ENCODE measurements around the gene FRZB.

FRZB gene

GRCh38 chr2:182866461-182867406 lies at the start of gene FRZB:
Gene FRZB (minus strand): TSS chr2:182866637. CDS start chr2:182866552, 85 bp downstream.
- peak; percentile 36 for DNase-seq (ENCODE audit: low read depth, low spot score)
- TF ChIP-seq SUZ12 (IDR thresholded peaks at IDR 0.05; ENCODE audit: extremely low read depth, insufficient read depth, insufficient read length) (no peak), ZNF274 (IDR thresholded peaks at IDR 0.05; ENCODE audit: low read depth, low read length) (no peak), YY1 (IDR thresholded peaks at IDR 0.05; ENCODE audit: insufficient read depth, insufficient read length) (no peak)
- Histone ChIP-seq H3K9ac (ENCODE audit: insufficient read length, low read depth) (peak within 1 kb of the TSS; percentile 79), H3K9me3 (ENCODE audit: insufficient read depth, low read length) (no peaks in the 10 kb centered on the region), H3K4me1 (ENCODE audit: insufficient read depth, insufficient read length) (no peaks in the 10 kb centered on the region), H3K4me3 (ENCODE audit: insufficient read length, low read depth) (peak within 1 kb of the TSS; percentile 54), H3K36me3 (ENCODE audit: insufficient read depth, insufficient read length, low read length) (no peaks in the 10 kb centered on the region), H3K27me3 (ENCODE audit: insufficient read depth, insufficient read length) (peaks cover 32% of the 10 kb centered on the region)

GRCh38 chr2:182915369-182916326 lies 49.2 kb upstream of the FRZB start:
- Histone ChIP-seq H3K9me3 (ENCODE audit: insufficient read depth, low read length) (no peaks in the 10 kb centered on the region), H3K4me1 (ENCODE audit: insufficient read depth, insufficient read length) (no peaks in the 10 kb centered on the region), H3K36me3 (ENCODE audit: insufficient read depth, insufficient read length, low read length) (peaks cover 16% of the 10 kb centered on the region), H3K4me3 (ENCODE audit: insufficient read length, low read depth) (no peak overlapping the region), H3K9ac (ENCODE audit: insufficient read length, low read depth) (no peak overlapping the region), H3K27me3 (ENCODE audit: insufficient read depth, insufficient read length) (no peaks in the 10 kb centered on the region)
- DNase-seq (ENCODE audit: low read depth, low spot score) = no peak
- TF ChIP-seq ZNF274 (IDR thresholded peaks at IDR 0.05; ENCODE audit: low read depth, low read length) (no peak), SUZ12 (IDR thresholded peaks at IDR 0.05; ENCODE audit: extremely low read depth, insufficient read depth, insufficient read length) (no peak), YY1 (IDR thresholded peaks at IDR 0.05; ENCODE audit: insufficient read depth, insufficient read length) (no peak)

GRCh38 chr2:182914852-182915251 lies 48.4 kb upstream of the FRZB start:
- Histone ChIP-seq H3K36me3 (ENCODE audit: insufficient read depth, insufficient read length, low read length) (peaks cover 13% of the 10 kb centered on the region), H3K9me3 (ENCODE audit: insufficient read depth, low read length) (no peaks in the 10 kb centered on the region), H3K27me3 (ENCODE audit: insufficient read depth, insufficient read length) (no peaks in the 10 kb centered on the region), H3K4me1 (ENCODE audit: insufficient read depth, insufficient read length) (no peaks in the 10 kb centered on the region), H3K9ac (ENCODE audit: insufficient read length, low read depth) (no peak overlapping the region), H3K4me3 (ENCODE audit: insufficient read length, low read depth) (no peak overlapping the region)
- DNase-seq (ENCODE audit: low read depth, low spot score) = no peak
- TF ChIP-seq YY1 (IDR thresholded peaks at IDR 0.05; ENCODE audit: insufficient read depth, insufficient read length) = no peak
- no peak for TF ChIP-seq ZNF274 (IDR thresholded peaks at IDR 0.05; ENCODE audit: low read depth, low read length)
- TF ChIP-seq SUZ12 (IDR thresholded peaks at IDR 0.05; ENCODE audit: extremely low read depth, insufficient read depth, insufficient read length) = no peak

- no peak for DNase-seq (ENCODE audit: low read depth, low spot score)
- TF ChIP-seq SUZ12 (IDR thresholded peaks at IDR 0.05; ENCODE audit: extremely low read depth, insufficient read depth, insufficient read length) (no peak), ZNF274 (IDR thresholded peaks at IDR 0.05; ENCODE audit: low read depth, low read length) (no peak), YY1 (IDR thresholded peaks at IDR 0.05; ENCODE audit: insufficient read depth, insufficient read length) (no peak)
- Histone ChIP-seq H3K36me3 (ENCODE audit: insufficient read depth, insufficient read length, low read length) (peaks cover 13% of the 10 kb centered on the region), H3K9ac (ENCODE audit: insufficient read length, low read depth) (no peak overlapping the region), H3K4me3 (ENCODE audit: insufficient read length, low read depth) (no peak overlapping the region), H3K9me3 (ENCODE audit: insufficient read depth, low read length) (no peaks in the 10 kb centered on the region), H3K4me1 (ENCODE audit: insufficient read depth, insufficient read length) (no peaks in the 10 kb centered on the region), H3K27me3 (ENCODE audit: insufficient read depth, insufficient read length) (no peaks in the 10 kb centered on the region)
Observed at GRCh38 chr2:182913064-182913463, 46.6 kb upstream of the FRZB start.

- no peak overlapping the region for H3K4me3 ChIP-seq (ENCODE audit: insufficient read length, low read depth)
- H3K9ac ChIP-seq (ENCODE audit: insufficient read length, low read depth) = no peak overlapping the region
- no peak for DNase-seq (ENCODE audit: low read depth, low spot score)
- no peak for TF ChIP-seq YY1 (IDR thresholded peaks at IDR 0.05; ENCODE audit: insufficient read depth, insufficient read length)
- TF ChIP-seq ZNF274 (IDR thresholded peaks at IDR 0.05; ENCODE audit: low read depth, low read length) = no peak
- no peak for TF ChIP-seq SUZ12 (IDR thresholded peaks at IDR 0.05; ENCODE audit: extremely low read depth, insufficient read depth, insufficient read length)
- no peaks in the 10 kb centered on the region for H3K27me3 ChIP-seq (ENCODE audit: insufficient read depth, insufficient read length)
- H3K9me3 ChIP-seq (ENCODE audit: insufficient read depth, low read length) = no peaks in the 10 kb centered on the region
- H3K36me3 ChIP-seq (ENCODE audit: insufficient read depth, insufficient read length, low read length) = peaks cover 13% of the 10 kb centered on the region
- H3K4me1 ChIP-seq (ENCODE audit: insufficient read depth, insufficient read length) = peaks cover under 1% of the 10 kb centered on the region
Observed at GRCh38 chr2:182912518-182912915, 46.1 kb upstream of the FRZB start.

GRCh38 chr2:182911813-182912517 lies 45.5 kb upstream of the FRZB start:
- Histone ChIP-seq H3K4me1 (ENCODE audit: insufficient read depth, insufficient read length) (peaks cover 3% of the 10 kb centered on the region), H3K4me3 (ENCODE audit: insufficient read length, low read depth) (no peak overlapping the region), H3K9ac (ENCODE audit: insufficient read length, low read depth) (no peak overlapping the region), H3K36me3 (ENCODE audit: insufficient read depth, insufficient read length, low read length) (peaks cover 13% of the 10 kb centered on the region), H3K27me3 (ENCODE audit: insufficient read depth, insufficient read length) (no peaks in the 10 kb centered on the region), H3K9me3 (ENCODE audit: insufficient read depth, low read length) (no peaks in the 10 kb centered on the region)
- no peak for DNase-seq (ENCODE audit: low read depth, low spot score)
- TF ChIP-seq YY1 (IDR thresholded peaks at IDR 0.05; ENCODE audit: insufficient read depth, insufficient read length) = no peak
- no peak for TF ChIP-seq SUZ12 (IDR thresholded peaks at IDR 0.05; ENCODE audit: extremely low read depth, insufficient read depth, insufficient read length)
- TF ChIP-seq ZNF274 (IDR thresholded peaks at IDR 0.05; ENCODE audit: low read depth, low read length) = no peak

Data from NT2/D1 (cell line).